GM19468 (cell line): ENCODE measurements around the gene ABHD14A.

Experiments
- ATAC-seq: cut with Tn5 transposase; IDR thresholded peaks from one replicate; pipeline ENCODE4 v1.9.1; 2021; ENCODE audit warnings: mild to moderate bottlenecking, moderate library complexity, moderate number of reproducible peaks; ENCODE audit not compliant: unreplicated experiment; ENCODE audit errors: extremely low read depth

Gene ABHD14A

GRCh38 chr3:51968883-51969678, 5.8 kb upstream of the ABHD14A start:
- ATAC-seq = no peak

DNA sequence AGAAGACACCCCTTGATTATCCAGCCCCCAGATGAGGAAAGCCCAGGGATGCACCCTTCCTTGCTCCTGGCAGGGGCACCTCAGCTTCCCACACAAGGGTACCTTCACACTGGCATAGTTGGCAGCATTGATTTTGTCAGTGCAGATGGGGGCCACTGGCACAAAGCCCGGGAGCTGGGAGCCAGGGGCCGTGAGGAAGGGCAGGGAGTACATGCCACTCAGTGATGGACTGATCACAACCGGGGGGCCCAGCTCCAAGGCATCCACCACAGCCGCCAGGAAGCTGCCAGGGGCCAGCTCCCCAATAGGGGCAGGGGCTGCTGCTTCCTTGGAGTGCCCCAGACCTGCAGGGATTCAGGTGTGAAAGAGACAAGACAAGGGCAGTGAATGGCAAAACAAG, 5.0 kb upstream of the ABHD14A start:
- ATAC-seq = no peak

- no peak for ATAC-seq
Measured at GRCh38 chr3:51970606-51971300, 4.1 kb upstream of the ABHD14A start.

GRCh38 chr3:51971350-51971749, 3.5 kb upstream of the ABHD14A start:
- ATAC-seq = no peak

- ATAC-seq = no peak
Measured at GRCh38 chr3:51974277-51974962, 444 bp upstream of the ABHD14A start.

- ATAC-seq = no peak
Measured at GRCh38 chr3:51975852-51976549, 1.1 kb downstream of the ABHD14A start.

DNA sequence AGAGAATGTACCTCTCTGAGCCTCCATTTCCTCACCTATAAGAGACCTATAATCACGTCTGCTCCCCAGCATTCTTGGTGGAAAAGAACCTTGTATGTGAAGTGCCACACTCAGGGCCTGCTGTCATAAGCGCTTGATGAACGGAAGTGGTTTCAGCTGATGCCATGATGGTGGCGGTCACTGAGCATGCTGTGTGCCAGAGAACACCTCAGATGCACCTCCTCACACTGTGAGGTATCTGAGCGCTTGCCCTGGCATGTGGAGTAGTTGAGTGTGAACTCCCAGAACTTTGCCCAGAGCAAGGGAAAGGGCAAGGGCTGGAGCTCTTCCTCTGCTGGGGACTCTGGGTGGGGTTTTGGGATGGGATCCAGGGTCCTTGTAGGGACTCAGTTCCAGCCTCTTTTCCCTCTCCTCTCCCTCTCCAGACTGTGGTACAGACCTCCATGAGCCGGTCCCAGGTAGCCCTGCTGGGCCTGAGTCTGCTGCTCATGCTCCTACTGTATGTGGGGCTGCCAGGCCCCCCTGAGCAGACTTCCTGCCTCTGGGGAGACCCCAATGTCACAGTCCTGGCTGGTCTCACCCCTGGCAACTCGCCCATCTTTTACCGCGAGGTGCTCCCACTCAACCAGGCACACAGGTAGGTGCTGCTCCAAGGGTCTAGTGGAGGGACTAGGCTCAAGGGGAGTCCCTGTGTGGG, 2.7 kb downstream of the ABHD14A start:
- no peak for ATAC-seq

DNA sequence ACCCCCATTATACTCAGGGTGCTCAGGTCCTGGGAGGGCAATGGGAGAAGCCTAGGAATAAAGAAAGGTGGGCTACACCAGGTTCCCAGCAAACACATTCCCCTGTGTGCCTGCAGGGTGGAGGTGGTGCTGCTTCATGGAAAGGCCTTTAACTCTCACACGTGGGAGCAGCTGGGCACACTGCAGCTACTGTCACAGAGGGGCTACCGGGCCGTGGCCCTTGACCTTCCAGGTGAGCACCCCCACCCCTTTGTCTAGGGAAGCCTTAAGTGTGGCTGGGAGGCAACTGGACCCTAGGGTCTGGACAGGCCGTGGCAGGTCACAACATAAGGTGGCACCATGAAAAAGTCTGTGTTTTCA, 3.3 kb downstream of the ABHD14A start:
- no peak for ATAC-seq

DNA sequence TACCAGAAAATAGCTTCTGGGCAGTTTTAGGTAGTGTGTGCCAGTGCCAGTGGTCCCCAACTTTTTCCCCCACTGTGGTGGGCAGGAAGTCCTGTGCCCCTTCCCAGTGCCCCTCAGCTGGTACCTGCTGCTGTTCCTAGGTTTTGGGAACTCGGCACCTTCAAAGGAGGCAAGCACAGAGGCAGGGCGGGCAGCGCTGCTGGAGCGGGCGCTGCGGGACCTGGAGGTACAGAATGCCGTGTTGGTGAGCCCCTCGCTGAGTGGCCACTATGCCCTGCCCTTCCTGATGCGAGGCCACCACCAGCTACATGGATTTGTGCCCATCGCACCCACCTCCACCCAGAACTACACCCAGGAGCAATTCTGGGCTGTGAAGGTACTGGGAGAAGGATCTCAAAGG, 5.4 kb downstream of the ABHD14A start:
- ATAC-seq = no peak

GRCh38 chr3:51982352-51982837, 7.5 kb downstream of the ABHD14A start:
- peak; percentile 20 for ATAC-seq

DNA sequence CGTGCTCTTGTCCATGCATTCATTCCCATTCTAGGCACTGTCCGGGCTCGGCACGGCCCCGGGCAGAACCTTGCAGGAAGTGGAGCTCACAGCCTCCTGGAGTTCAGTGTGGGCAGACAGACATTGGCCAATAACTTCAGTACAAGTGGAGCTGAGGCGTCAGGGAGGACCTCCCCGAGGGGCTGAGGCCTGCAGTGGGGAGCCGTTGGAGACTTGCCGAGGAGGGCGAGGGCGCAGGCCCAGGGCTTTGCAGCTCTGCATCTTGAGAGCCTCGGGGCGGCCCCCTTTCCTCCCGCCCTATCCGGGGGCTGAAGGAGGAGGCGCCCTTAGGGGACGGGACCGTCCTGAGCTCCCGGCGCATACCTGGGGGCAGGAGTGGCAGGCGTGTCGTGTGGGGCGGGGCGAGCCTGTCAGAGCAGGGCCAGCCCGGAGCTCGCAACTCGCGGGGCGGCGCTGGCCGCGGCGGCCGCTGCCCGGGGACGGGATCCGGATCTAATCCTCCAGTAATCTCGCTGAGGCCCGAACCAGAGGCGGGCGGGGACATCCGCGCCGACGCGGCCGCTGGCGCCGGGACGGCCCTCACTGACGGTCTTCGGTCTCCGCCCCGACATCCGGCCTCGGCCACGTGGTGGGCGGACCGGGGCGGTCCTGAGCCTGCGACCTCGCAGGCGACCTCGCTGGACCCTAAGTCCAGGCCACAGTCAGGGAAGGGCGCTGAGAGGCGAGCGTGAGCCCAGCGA, 8.1 kb downstream of the ABHD14A start, which contains the start of gene ACY1:
ACY1 (plus strand) TSS at position 698 of the 740 bp plus-strand sequence. CDS start 530 bp downstream, outside the sequence.
- ATAC-seq = peak; percentile 54

DNA sequence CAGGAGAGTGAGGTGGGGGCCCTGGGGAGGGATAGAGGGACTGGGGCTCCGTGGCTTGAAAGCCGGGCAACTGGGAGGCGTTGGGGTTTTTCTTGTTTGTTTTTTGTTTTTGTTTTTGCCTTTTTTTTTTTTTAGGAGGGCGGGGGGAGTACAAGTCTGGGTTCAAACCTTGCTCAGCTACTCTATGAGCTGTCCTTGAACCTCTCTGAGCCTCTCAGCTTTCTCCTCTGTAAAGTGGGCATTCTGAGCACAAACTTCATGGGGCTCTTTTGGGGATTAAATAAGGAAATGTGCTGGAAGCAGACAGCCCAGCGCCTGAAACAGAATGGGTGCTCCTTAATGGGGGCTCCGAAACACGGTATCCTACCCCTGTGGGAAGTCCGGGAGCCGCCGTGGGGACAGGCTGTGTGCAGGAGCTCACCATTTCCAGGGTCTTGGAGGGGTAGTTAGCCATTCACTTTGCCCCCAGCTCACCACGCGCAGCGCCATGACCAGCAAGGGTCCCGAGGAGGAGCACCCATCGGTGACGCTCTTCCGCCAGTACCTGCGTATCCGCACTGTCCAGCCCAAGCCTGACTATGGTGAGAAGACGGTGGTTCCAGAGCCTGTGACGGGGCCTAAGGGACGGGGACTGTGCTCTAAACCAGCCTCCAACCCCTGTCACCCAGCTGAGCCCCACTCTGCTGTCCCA, 8.9 kb downstream of the ABHD14A start:
- ATAC-seq = no peak

DNA sequence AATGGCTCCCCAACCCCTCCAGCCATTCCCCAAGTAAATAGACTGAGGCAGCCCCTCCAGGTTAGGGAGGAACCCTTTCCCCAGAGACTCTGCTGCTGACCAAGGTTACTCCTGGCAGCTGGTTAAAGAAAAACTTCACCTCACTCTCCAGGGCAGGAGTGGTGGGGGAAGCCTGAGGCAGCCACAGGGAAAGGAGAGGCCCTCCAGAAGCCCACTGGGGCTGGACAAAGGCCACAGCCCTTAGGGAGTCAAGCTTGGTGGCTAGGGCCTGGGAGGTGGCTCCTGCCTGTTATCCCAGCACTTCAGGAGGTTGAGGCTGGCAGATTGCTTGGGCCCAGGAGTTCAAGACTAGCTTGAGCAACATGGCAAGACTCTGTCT, 9.4 kb downstream of the ABHD14A start:
- ATAC-seq = no peak

- no peak for ATAC-seq
Measured at GRCh38 chr3:51985063-51985462, 10.2 kb downstream of the ABHD14A start.

DNA sequence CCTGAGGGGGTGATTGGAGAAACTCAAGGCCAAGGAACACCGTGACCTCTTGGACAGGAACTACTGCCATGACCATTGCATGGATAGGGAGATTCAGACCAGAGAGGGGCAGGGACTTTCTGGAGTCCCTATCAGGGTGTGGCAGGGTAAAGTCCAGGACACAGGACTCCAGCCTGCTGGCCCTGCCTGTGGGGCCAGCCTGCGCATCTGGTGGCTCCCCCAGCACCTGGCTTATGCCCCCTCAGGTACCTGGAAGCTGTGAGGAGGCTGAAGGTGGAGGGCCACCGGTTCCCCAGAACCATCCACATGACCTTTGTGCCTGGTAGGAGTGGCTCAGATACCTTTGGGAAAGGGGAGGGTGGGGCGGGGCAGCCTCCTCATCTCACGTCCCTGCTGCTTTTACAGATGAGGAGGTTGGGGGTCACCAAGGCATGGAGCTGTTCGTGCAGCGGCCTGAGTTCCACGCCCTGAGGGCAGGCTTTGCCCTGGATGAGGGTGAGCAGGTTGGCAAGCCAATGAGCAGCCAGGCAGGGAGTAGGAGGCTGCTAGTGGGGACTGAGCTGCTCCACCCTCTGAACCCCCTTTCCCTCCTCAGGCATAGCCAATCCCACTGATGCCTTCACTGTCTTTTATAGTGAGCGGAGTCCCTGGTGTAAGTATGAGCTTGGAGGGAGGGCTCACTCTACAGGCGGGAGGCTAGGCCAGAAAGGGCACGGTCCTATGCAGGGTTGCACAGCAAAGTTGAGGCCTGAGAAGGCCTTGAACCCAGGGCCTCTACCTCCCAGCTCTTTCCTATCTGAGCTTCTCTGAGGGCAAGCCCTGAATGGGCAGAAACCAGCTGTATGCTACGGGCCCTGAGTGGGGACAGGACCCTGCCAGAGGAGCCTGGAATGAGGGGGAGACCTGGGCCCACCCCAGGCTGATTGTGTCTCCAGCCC, 11.4 kb downstream of the ABHD14A start:
- ATAC-seq = no peak

- no peak for ATAC-seq
Measured at GRCh38 chr3:51987568-51987967, 12.7 kb downstream of the ABHD14A start.

DNA sequence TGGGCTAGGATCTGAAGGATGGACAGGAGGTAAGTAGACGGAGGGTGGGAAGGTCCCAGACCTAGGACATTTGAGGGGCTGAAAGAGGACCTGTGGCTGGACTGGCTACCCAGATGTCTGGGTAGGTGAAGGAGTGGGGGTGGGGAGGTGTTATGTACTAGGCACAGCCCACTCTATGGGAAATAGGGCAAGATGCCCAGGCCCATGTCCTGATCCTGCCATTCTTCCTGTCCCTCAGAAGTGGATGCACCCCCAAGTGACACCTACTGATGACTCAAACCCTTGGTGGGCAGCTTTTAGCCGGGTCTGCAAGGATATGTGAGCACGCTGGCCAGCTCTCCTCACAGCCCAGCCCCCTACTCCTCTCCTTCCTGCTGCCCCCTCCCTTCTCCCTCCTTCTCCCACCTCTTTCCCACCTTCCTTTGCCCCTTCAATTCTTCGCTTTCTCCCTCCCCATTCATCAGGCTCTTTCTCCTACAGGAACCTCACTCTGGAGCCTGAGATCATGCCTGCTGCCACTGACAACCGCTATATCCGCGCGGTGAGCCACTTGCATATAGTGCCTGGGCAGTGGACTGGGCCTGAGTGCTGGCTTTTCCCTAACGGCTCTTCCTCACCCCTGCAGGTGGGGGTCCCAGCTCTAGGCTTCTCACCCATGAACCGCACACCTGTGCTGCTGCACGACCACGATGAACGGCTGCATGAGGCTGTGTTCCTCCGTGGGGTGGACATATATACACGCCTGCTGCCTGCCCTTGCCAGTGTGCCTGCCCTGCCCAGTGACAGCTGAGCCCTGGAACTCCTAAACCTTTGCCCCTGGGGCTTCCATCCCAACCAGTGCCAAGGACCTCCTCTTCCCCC, 13.7 kb downstream of the ABHD14A start:
- no peak for ATAC-seq
